GM12864 (cell line): Measurements from ENCODE around the gene GIGYF1.
A peak's percentile ranks its signal among the peaks of the same experiment; 100 is the strongest.
"Not testable (repeated sequence)": the region's sequence is repeated elsewhere in the genome, so short reads cannot be mapped to it uniquely, and the experiment has no call there.

ENCODE experiments used
- DNase-seq: peaks from one replicate; pipeline ENCODE4 v3.0.0-alpha.2; 2011; ENCODE audit warnings: low read depth
- H3K4me3 ChIP-seq: 2 replicates; pipeline ENCODE4 v1.5.1; 2011; ENCODE audit warnings: mild to moderate bottlenecking, low read depth, low read length, control low read depth
- TF ChIP-seq, protein P1 (sequence below): IDR thresholded peaks from 2 replicates; pipeline ENCODE4 v1.5.1; 2011; ENCODE audit warnings: low read depth, mild to moderate bottlenecking, moderate library complexity, low read length, control low read depth, inconsistent platforms; ENCODE audit errors: missing control alignments

Gene GIGYF1

DNA sequence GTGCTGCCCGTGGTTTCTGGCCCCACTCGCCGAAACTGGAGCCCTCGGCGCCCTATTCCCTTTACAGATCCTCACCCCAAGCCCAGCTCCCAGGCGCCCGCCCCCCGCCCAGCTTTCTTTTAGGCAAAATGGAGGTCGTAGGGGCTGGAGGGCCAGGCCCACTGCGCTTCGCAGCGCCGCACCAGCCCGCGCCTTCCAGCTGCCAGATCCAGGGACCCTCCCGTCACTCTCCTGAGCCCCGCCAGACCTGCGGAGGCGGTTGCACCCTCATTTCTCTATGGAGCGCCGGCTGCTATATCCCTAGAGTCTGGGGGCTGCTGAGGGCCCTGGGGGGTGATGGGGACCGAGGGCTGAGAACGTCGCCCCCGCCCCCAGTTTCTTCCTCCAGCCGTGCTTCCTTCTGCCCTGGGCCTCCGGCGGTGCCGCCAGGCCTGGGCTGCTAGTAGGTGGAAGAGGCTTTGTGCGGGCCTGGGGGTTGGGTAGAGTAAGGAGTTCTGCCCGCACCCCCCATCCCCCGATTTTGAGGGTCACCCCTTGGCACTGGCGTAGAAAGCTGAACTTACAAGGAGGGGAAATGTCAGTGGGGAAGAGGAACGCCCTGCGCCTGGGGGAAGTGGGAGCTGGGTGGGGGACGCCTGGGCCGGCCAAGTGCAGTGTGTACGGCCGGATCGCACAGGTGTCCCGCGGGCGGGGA lies 19.5 kb downstream of the GIGYF1 start:
- H3K4me3 ChIP-seq = peak overlapping the region; percentile 98
- no peak for DNase-seq
- TF ChIP-seq, protein P1, sequence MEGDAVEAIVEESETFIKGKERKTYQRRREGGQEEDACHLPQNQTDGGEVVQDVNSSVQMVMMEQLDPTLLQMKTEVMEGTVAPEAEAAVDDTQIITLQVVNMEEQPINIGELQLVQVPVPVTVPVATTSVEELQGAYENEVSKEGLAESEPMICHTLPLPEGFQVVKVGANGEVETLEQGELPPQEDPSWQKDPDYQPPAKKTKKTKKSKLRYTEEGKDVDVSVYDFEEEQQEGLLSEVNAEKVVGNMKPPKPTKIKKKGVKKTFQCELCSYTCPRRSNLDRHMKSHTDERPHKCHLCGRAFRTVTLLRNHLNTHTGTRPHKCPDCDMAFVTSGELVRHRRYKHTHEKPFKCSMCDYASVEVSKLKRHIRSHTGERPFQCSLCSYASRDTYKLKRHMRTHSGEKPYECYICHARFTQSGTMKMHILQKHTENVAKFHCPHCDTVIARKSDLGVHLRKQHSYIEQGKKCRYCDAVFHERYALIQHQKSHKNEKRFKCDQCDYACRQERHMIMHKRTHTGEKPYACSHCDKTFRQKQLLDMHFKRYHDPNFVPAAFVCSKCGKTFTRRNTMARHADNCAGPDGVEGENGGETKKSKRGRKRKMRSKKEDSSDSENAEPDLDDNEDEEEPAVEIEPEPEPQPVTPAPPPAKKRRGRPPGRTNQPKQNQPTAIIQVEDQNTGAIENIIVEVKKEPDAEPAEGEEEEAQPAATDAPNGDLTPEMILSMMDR = no peak

DNA sequence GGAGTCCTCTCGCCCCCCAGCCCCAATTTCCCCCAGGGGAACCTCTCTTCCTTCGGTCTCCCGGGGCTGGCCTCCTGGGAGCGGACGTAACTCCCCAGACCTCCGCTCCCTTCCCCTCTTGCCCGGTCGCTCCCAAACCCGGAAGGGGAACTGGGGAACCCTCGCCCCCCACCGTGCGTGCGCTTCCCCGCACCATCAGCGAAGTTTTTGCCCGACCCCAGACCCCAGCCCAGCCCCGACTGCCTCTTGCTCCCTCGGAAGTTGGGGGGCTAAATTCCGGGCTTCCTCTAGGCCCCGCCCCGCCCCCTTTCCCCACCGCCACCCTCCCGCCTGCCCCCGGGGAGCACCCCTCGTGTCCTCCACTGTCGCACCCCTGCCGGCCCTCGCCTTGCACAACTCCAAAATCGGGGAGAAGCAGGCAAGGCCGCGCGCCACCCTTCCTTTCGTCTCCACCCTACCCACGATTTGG lies 20.1 kb downstream of the GIGYF1 start:
- no peak for DNase-seq
- TF ChIP-seq, protein P1 = no peak
- peak overlapping the region; percentile 98 for H3K4me3 ChIP-seq

DNA sequence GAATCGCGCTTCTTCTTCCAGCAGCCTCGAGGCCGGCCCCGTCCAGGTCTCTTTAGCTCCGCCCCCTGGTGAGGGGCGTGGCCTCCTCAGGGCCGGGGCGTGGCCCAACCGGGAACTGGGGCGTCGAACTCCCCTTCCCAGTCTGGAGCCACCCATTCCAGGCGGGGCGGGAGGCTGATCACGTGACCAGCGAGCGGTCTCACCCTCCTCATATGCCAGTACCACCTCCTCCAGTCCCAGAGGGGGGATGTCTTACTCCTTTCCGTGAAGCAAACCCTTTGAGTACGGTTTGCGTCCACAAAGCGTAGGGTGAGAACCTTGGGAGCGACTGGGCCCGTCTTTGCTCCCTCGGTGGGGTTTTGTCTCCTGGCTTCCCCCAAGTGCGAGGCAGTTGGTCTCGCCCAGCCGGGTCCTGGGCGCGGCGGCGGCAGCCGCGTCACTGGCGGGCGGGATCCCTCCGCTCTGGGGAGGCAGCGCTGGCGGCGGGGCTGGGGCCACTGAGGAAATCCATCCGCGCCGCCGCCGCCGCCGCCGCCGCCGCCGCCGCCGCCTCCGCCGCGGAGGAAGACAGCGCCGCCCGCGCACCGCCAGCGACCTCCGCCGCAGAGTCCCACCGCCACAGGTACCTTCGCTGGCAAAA lies 20.6 kb downstream of the GIGYF1 start, which contains the start of gene GNB2:
Gene GNB2 (plus strand): TSS at position 439 of the 640 bp plus-strand sequence. CDS start 2,526 bp downstream, outside the sequence.
- DNase-seq = peak; percentile 98
- TF ChIP-seq, protein P1 = no peak
- H3K4me3 ChIP-seq = peak within 1 kb of the TSS; percentile 98

DNA sequence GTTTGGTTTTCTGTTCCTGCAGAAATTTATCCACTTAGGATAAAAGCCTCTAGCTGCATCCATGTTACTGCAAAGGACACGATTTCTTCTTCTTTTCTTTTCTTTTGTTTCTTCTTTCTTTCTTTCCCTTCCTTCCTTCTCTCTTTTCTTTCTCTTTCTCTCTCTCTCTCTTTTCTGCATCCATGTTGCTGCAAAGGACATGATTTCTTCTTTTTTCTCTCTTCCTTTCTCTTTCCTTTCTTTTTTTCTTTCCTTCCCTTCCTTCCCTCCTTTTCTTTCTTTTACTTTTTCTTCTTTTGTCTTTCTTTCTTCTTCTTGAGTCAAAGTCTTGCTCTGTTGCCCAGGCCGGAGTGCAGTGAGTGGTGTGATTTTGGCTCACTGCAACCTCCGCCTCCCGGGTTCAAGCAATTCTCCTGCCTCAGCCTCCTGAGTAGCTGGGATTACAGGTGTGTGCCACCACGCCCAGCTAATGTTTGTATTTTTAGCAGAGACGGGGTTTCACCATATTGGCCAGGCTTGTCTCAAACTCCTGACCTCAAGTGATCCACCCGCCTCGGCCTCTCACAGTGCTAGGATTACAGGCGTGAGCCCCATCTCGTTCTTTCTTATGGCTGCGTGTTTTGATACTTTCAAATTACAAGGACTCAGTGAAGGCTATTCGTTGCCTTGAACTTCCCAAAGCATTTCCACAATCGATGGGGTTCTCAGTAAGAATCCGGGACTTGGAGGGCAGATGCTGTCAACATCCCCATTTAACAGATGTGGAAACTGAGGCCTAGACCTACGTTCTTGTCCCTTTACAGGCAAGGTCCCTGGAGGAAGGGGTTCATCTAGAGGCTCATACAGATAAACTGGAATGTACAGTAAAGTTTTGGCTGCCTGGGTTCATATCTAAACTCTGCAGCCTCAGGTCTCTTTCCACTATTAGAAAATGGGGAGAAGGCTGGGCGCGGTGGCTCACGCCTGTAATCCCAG lies 22.4 kb downstream of the GIGYF1 start:
- TF ChIP-seq, protein P1 = no peak

DNA sequence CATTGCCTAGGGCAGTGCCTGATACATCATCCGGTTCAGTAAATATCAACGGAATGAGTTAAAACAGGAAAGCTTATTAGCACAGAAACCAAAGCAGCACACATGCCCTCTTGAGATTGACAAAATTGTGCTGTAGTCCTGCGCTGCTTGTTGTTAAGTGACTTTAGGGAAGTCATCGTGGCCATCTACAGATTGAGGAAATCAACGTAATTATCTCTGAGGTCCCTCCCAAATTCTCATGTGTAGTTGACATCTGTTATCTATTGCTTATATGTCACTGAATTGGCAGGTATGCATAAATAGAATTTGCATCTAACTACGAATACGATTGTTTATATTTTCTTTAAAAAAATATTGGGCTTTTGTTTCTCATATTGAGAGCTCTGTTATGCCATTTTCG lies 24.0 kb downstream of the GIGYF1 start:
- no peak overlapping the region for H3K4me3 ChIP-seq
- TF ChIP-seq, protein P1 = no peak
- DNase-seq = no peak

More for the DNA sequence above, 22.4 kb downstream of the GIGYF1 start:
- H3K4me3 ChIP-seq = no peak overlapping the region
- DNase-seq = no peak

DNA sequence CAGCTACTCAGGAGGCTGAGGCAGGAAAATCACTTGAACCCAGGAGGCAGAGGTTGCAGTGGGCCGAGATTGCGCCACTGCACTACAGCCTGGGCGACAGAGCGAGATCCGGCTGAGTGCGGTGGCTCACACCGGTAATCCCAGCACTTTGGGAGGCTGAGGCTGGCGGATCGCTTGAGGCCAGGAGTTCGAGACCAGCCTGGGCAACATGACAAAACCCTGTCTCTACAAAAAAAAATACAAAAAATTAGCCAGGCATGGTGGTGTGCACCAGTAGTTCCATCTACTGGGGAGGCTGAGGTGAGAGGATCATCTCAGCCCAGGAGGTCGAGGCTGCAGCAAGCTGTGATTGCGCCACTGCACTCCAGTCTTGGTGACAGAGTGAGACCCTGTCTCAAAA lies 24.9 kb downstream of the GIGYF1 start:
- not testable (repeated sequence) for H3K4me3 ChIP-seq, DNase-seq

DNA sequence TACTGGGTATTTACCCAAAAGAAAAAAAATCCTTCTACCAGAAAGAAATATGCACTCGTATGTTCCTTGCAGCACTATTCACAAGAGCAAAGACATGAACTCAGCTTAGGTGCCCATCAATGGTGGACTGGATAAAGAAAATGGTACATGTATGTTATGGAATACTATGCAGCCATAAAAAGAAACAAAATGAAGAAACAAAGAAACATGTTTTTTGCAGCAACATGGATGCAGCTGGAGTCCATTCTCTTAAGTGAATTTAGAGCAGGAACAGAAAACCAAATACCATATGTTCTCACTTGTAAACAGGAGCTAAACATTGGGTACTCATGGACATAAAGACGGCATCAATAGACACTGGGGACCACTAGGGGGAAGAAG lies 26.0 kb downstream of the GIGYF1 start:
- DNase-seq = no peak
- TF ChIP-seq, protein P1 = no peak
- H3K4me3 ChIP-seq = no peak overlapping the region
